Panc1 (cell line): ENCODE data around the gene ERC2.

Source experiments
- POLR2AphosphoS5 ChIP-seq: IDR thresholded peaks from 2 replicates; pipeline ENCODE4 v1.6.1; 2012; ENCODE audit warnings: mild to moderate bottlenecking, low read depth, low read length, moderate library complexity
- SIN3A ChIP-seq: IDR thresholded peaks from 2 replicates; pipeline ENCODE4 v1.6.1; 2012; ENCODE audit warnings: low read depth, mild to moderate bottlenecking, low read length, moderate library complexity, borderline replicate concordance; ENCODE audit not compliant: insufficient read depth
- TCF7L2 ChIP-seq: IDR thresholded peaks from 2 replicates; pipeline ENCODE4 v1.6.1; 2011; ENCODE audit warnings: mild to moderate bottlenecking, low read depth, low read length, inconsistent platforms
- TF ChIP-seq, protein P1 (sequence below), 2 experiments: IDR thresholded peaks; 2 replicates each; pipeline ENCODE4 v1.6.1; 2011 to 2012; ENCODE audit warnings: low read depth in 2 of 2, control low read depth in 1 of 2, low read length in 1 of 2, mild to moderate bottlenecking in 1 of 2, moderate library complexity in 1 of 2; ENCODE audit not compliant: insufficient read depth in 1 of 2
- TF ChIP-seq, protein P2 (sequence below): fragments of 450-650 bp; IDR thresholded peaks from 2 replicates; pipeline ENCODE4 v1.5.1; 2017; ENCODE audit warnings: mild to moderate bottlenecking

DNA sequence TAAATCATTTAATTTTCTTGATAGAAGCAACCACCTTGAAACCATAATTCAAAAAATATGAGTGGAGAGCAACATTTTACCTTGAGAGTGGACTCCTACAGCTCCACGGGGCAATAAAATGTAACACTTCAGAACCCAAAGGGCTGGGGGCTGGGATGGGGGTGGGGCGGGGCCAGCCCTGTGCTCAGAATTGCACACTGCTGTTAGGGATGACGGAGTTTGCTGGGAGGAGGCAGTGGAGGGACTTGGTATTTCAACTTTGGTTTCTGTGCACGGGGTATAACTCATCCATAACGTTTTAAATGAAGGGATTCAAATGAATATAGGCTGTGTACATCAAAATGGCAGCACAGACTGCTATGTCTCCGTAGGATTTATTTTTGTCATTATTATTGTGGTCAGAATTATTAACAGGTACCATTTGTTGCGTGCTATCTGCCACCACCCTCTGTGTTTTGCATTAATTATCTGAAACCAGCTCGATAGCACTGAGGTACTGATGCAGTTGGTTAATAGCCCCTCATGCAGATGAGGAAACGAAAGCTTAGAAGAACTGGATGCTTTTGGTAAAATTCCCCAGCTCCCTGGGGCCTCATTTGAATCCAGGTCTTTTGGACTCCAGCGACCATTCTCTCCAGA lies 951.8 kb downstream of the ERC2 start:
- TF ChIP-seq POLR2AphosphoS5 (no peak), TCF7L2 (no peak), SIN3A (no peak)
- TF ChIP-seq, protein P1, sequence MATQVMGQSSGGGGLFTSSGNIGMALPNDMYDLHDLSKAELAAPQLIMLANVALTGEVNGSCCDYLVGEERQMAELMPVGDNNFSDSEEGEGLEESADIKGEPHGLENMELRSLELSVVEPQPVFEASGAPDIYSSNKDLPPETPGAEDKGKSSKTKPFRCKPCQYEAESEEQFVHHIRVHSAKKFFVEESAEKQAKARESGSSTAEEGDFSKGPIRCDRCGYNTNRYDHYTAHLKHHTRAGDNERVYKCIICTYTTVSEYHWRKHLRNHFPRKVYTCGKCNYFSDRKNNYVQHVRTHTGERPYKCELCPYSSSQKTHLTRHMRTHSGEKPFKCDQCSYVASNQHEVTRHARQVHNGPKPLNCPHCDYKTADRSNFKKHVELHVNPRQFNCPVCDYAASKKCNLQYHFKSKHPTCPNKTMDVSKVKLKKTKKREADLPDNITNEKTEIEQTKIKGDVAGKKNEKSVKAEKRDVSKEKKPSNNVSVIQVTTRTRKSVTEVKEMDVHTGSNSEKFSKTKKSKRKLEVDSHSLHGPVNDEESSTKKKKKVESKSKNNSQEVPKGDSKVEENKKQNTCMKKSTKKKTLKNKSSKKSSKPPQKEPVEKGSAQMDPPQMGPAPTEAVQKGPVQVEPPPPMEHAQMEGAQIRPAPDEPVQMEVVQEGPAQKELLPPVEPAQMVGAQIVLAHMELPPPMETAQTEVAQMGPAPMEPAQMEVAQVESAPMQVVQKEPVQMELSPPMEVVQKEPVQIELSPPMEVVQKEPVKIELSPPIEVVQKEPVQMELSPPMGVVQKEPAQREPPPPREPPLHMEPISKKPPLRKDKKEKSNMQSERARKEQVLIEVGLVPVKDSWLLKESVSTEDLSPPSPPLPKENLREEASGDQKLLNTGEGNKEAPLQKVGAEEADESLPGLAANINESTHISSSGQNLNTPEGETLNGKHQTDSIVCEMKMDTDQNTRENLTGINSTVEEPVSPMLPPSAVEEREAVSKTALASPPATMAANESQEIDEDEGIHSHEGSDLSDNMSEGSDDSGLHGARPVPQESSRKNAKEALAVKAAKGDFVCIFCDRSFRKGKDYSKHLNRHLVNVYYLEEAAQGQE (IDR thresholded peaks at IDR 0.05; ENCODE audit: insufficient read depth in 1 of 2, low read depth in 2 of 2, low read length in 1 of 2): no peak
- TF ChIP-seq, protein P2, sequence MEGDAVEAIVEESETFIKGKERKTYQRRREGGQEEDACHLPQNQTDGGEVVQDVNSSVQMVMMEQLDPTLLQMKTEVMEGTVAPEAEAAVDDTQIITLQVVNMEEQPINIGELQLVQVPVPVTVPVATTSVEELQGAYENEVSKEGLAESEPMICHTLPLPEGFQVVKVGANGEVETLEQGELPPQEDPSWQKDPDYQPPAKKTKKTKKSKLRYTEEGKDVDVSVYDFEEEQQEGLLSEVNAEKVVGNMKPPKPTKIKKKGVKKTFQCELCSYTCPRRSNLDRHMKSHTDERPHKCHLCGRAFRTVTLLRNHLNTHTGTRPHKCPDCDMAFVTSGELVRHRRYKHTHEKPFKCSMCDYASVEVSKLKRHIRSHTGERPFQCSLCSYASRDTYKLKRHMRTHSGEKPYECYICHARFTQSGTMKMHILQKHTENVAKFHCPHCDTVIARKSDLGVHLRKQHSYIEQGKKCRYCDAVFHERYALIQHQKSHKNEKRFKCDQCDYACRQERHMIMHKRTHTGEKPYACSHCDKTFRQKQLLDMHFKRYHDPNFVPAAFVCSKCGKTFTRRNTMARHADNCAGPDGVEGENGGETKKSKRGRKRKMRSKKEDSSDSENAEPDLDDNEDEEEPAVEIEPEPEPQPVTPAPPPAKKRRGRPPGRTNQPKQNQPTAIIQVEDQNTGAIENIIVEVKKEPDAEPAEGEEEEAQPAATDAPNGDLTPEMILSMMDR: no peak
